Colonic mucosa (tissue), 4 donors: ENCODE data around the gene DTNB. TPM values are rescaled to one million over a fixed set of nuclear protein-coding genes. Genes with fewer than 3 reads are reported as not detected.
"Not testable (repeated sequence)": the region's sequence is repeated elsewhere in the genome, so short reads cannot be mapped to it uniquely, and the experiment has no call there.

Experiments used
- DNase-seq: peaks from one replicate; pipeline ENCODE4 v3.0.0-alpha.2; 2020
- H3K27ac ChIP-seq: fragments of 200-600 bp; one replicate; pipeline ENCODE4 v1.8.0; 2021
- H3K27me3 ChIP-seq: fragments of 200-600 bp; one replicate; pipeline ENCODE4 v1.8.0; 2021
- H3K36me3 ChIP-seq: fragments of 200-600 bp; one replicate; pipeline ENCODE4 v1.8.0; 2021
- H3K4me1 ChIP-seq: fragments of 200-600 bp; one replicate; pipeline ENCODE4 v1.8.0; 2021; ENCODE audit warnings: mild to moderate bottlenecking
- H3K4me3 ChIP-seq: fragments of 200-600 bp; one replicate; pipeline ENCODE4 v1.8.0; 2021
- H3K9ac ChIP-seq, 2 donors: one replicate each; pipeline ENCODE4 v1.7.0; 2013; ENCODE audit warnings: control low read depth in 2 of 2, low read depth in 2 of 2, low read length in 2 of 2
- H3K9me3 ChIP-seq: fragments of 200-600 bp; one replicate; pipeline ENCODE4 v1.8.0; 2021
- intact Hi-C: fragments of 100-400 bp; cut with DNase I; formaldehyde crosslinking; loops from one replicate; pipeline ENCODE4 v1.14.1; 2022
- total RNA-seq, 2 donors: library from RNA; stranded (reverse); fragmentation: NEBNext Ultra II Directional in 1 of 2; extraction: Animal tissue kit (Norgen Biotek cat#: 25700) in 1 of 2; gene quantifications; one replicate each; pipeline ENCODE4 v1.2.1, GENCODE V29; 2021
- TF ChIP-seq, protein P1 (sequence below): fragments of 200-600 bp; IDR thresholded peaks from one replicate; pipeline ENCODE4 v1.8.0; 2022; ENCODE audit warnings: antibody characterized with exemption, mild to moderate bottlenecking
- donor health status: healthy.
- donor health status: DM: no; HTN: no; CAD: no.
- donor health status: DM: no; HTN: no; CAD: no.

Gene DTNB
- total RNA-seq, 2 donors from 2014 or later = 5.2 to 9.3 TPM

DNA sequence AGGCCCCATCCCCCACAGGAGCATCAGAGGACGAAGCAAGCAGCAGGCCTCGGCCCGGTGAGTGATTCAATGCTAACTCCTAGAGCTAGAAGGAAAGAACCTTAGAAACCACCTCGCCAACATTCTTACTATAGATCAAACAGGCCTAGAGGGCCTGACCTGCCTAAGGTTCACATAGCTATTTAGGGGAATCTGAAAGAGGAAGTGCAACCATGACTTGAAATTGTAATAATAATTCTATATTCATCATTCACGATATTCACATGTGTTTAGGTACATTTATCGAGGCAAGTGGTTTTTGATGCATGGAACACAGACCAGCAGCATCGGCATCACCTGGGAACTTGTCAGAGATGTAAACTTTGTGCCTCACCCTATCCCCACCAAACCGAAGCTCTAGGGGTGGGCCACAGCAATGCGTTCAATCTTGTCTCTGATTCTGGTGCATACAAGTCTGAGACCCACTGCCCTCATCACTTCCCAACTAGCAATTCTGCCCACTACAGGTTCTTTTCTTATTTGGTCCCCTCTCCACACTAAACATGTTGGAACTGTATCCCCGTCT, 253.6 kb downstream of the DTNB start:
- no peak overlapping the region for H3K9ac ChIP-seq
- TF ChIP-seq, protein P1, sequence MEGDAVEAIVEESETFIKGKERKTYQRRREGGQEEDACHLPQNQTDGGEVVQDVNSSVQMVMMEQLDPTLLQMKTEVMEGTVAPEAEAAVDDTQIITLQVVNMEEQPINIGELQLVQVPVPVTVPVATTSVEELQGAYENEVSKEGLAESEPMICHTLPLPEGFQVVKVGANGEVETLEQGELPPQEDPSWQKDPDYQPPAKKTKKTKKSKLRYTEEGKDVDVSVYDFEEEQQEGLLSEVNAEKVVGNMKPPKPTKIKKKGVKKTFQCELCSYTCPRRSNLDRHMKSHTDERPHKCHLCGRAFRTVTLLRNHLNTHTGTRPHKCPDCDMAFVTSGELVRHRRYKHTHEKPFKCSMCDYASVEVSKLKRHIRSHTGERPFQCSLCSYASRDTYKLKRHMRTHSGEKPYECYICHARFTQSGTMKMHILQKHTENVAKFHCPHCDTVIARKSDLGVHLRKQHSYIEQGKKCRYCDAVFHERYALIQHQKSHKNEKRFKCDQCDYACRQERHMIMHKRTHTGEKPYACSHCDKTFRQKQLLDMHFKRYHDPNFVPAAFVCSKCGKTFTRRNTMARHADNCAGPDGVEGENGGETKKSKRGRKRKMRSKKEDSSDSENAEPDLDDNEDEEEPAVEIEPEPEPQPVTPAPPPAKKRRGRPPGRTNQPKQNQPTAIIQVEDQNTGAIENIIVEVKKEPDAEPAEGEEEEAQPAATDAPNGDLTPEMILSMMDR = no peak
- no peaks in the 10 kb centered on the region for H3K36me3 ChIP-seq
- DNase-seq = no peak
- no peaks in the 10 kb centered on the region for H3K9me3 ChIP-seq
- H3K4me1 ChIP-seq = peaks cover 4% of the 10 kb centered on the region
- no peak overlapping the region for H3K4me3 ChIP-seq
- intact Hi-C loops = no loop called here
- no peaks in the 10 kb centered on the region for H3K27me3 ChIP-seq
- H3K27ac ChIP-seq = no peak overlapping the region

DNA sequence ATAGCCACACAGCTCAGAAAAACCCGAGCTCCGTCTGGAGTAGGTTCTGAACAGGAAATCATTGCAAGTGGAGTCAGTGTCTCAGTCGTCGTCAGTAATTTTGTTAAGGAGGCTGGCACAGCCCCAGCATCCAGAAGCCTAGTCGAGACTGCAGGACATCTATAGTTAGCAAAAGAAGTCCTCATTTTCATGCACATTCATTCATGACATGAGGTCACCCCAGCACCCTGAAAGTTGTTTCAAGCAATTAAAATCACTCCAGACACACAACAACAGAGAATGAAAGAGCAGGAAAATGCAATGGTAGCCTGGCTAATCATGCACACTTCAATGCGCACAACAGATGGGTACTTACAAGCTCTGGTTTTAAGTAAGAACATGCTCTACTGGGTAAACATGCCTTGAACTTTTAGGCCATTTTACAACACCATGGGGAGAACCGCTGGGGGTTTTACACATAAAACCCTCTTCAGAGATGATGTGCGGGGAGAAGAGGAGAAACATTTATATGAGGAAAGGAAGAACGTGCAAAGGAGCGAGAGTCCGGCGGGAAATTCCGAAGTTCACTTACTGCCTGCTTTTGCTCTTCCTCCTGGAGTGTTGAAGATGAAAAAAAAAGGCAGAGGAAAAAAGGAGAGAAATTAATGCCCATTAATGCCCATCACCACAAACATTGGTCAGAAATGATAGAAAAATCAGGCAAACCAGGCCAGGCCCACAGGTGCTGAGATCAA, 254.3 kb downstream of the DTNB start:
- no peak overlapping the region for H3K9ac ChIP-seq
- no peaks in the 10 kb centered on the region for H3K27me3 ChIP-seq
- peaks cover 4% of the 10 kb centered on the region for H3K4me1 ChIP-seq
- TF ChIP-seq, protein P1 = no peak
- no peak for DNase-seq
- H3K36me3 ChIP-seq = no peaks in the 10 kb centered on the region
- H3K9me3 ChIP-seq = no peaks in the 10 kb centered on the region
- H3K4me3 ChIP-seq = no peak overlapping the region
- intact Hi-C loops = no loop called here
- H3K27ac ChIP-seq = no peak overlapping the region

DNA sequence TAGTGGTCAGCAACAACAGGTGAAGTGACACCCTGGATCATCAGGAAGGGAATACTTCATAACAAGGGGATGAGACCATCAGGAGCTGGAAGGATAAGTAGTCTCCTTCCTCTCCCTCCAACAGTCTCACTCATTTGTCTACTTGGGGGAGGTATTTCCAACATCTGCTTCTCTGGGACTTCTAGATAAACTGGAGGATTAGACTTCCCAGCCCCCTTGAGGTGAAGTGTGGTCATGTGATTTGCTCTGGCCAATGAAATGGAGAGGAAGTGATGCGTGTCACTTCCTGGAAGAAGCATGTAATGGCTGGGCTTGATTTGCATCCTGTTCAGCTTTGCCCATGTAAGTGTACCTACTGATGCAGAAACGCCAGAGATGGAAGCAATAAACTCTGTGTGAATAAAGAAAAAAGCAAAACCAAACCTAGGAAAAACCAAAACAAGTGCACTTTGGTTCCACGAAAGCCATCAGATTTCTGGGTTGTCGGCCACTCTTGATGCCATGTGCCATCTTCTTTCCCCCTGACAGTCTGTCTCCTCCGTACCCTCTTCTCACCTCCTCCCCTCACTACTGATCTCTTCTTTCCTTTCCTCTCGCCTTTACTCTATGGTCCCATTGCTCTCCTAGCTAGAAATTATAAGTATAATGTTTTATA, 255.5 kb downstream of the DTNB start:
- no peak for DNase-seq
- Histone ChIP-seq H3K36me3 (no peaks in the 10 kb centered on the region), H3K9ac (no peak overlapping the region), H3K9me3 (no peaks in the 10 kb centered on the region), H3K4me3 (no peak overlapping the region), H3K4me1 (peaks cover 4% of the 10 kb centered on the region), H3K27ac (no peak overlapping the region), H3K27me3 (no peaks in the 10 kb centered on the region)
- TF ChIP-seq, protein P1 = no peak
- intact Hi-C loops = no loop called here

DNA sequence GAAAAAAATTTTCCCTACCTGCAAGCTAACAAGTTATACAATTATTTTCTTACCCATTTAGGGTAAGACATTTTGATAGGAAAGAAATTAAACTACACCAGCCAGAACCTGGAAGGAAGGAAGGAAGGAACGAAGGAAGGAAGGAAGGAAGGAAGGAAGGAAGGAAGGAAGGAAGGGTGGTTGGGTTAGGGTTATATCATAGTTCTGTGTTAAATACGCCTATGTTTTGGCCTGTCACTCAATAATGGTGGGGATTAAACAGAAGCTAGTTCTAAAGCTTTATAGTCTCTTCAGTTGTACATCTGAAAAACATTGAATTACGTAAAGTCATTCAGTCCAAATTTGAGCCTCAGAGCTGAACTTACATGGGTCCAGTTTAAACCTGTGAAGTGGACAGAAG, 256.7 kb downstream of the DTNB start:
- Histone ChIP-seq H3K27ac (no peak overlapping the region), H3K4me1 (peaks cover 4% of the 10 kb centered on the region), H3K4me3 (no peak overlapping the region), H3K36me3 (no peaks in the 10 kb centered on the region), H3K9me3 (no peaks in the 10 kb centered on the region), H3K27me3 (no peaks in the 10 kb centered on the region), H3K9ac (no peak overlapping the region)
- TF ChIP-seq, protein P1 = no peak
- no peak for DNase-seq
- intact Hi-C loops = no loop called here

DNA sequence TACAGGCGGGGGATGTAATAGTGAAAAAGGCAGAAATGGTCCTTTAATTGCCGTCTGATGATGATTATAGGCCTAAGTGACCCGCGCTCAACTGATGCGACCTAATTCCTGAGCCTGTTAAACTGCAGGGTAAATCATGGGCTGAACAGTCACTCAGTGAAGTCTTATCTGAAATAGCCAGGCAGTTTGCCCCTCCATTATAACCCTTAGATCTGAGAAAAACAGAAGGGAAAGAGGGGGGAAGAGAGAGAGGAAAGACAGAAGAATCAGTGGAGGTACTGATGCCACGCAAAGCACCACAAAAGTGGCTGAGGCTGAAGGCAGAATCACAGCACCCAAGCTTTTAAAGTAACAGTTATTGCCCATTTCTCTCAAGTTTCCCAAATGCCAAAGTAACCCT, 258.6 kb downstream of the DTNB start:
- Histone ChIP-seq H3K4me3 (no peak overlapping the region), H3K27me3 (no peaks in the 10 kb centered on the region), H3K27ac (no peak overlapping the region), H3K36me3 (no peaks in the 10 kb centered on the region), H3K9ac (no peak overlapping the region), H3K9me3 (no peaks in the 10 kb centered on the region), H3K4me1 (no peaks in the 10 kb centered on the region)
- TF ChIP-seq, protein P1 = no peak
- intact Hi-C loops = no loop called here
- no peak for DNase-seq

DNA sequence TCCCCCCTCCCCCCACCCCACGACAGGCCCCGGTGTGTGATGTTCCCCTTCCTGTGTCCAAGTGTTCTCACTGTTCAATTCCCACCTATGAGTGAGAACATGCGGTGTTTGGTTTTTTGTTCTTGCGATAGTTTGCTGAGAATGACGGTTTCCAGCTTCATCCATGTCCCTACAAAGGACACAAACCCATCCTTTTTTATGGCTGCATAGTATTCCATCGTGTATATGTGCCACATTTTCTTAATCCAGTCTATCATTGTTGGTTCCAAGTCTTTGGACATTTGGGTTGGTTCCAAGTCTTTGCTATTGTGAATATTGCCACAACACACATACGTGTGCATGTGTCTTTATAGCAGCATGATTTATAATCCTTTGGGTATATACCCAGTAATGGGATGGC, 260.0 kb downstream of the DTNB start:
- H3K27me3 ChIP-seq, H3K4me3 ChIP-seq, H3K27ac ChIP-seq, H3K9ac ChIP-seq, intact Hi-C loops, H3K9me3 ChIP-seq, H3K36me3 ChIP-seq, DNase-seq, H3K4me1 ChIP-seq: not testable (repeated sequence)
